Natural killer cell treated with Interleukin-12 subunit alpha and Interleukin-12 subunit beta and Interleukin-15 and Interleukin-18, amount 100 ng/mL, for 72 hours (primary cell): ENCODE data around the gene OVAAL. TPM values are rescaled to one million over a fixed set of nuclear protein-coding genes. Genes with fewer than 3 reads are reported as not detected.
A peak's percentile ranks its signal among the peaks of the same experiment; 100 is the strongest.

Experiments
- ATAC-seq, 2 donors: fragments of 150-1000 bp; cut with Tn5 transposase in 1 of 2; sonication (Bioruptor Pico), chemical (Tn5 transposase) in 1 of 2; 2 replicates each; pipeline ENCODE4 v1.10.0; 2021
- DNase-seq: peaks from one replicate; pipeline ENCODE4 v3.0.0; 2022; ENCODE audit warnings: low spot score
- H3K27ac Mint-ChIP-seq, 2 donors: 1 replicate in 1 of 2; 2 replicates in 1 of 2; pipeline ENCODE4 v1.8.0; 2022; ENCODE audit warnings: mixed read lengths in 2 of 2, mild to moderate bottlenecking in 1 of 2, moderate library complexity in 1 of 2
- H3K27me3 Mint-ChIP-seq, 2 donors: 1 replicate in 1 of 2; 2 replicates in 1 of 2; pipeline ENCODE4 v1.8.0; 2022; ENCODE audit warnings: mixed read lengths in 2 of 2
- H3K36me3 Mint-ChIP-seq: one replicate; pipeline ENCODE4 v1.8.0; 2022; ENCODE audit warnings: mixed read lengths
- H3K4me1 Mint-ChIP-seq, 2 donors: 1 replicate in 1 of 2; 2 replicates in 1 of 2; pipeline ENCODE4 v1.8.0; 2022; ENCODE audit warnings: low read depth in 2 of 2, mixed read lengths in 2 of 2, mild to moderate bottlenecking in 1 of 2
- H3K4me3 Mint-ChIP-seq: one replicate; pipeline ENCODE4 v1.8.0; 2022; ENCODE audit warnings: mixed read lengths
- H3K9me3 Mint-ChIP-seq: 2 replicates; pipeline ENCODE4 v1.8.0; 2022; ENCODE audit warnings: mixed read lengths
- total RNA-seq, 2 donors: library from RNA; stranded (reverse); gene quantifications; one replicate each; pipeline ENCODE4 v1.2.3, GENCODE V29; 2022

The OVAAL gene
- total RNA-seq, 2 donors from 2014 or later, result not detected

GRCh38 chr1:180568184-180568583, 9.4 kb downstream of the OVAAL start:
- Mint-ChIP-seq H3K27me3 (peaks cover 27 to 57% of the 10 kb centered on the region in 2 donors), H3K9me3 (no peaks in the 10 kb centered on the region), H3K36me3 (no peaks in the 10 kb centered on the region), H3K27ac (no peak overlapping the region), H3K4me3 (no peak overlapping the region), H3K4me1 (peaks cover 0 to 8% of the 10 kb centered on the region in 2 donors)
- no peak for DNase-seq
- no peak for ATAC-seq

GRCh38 chr1:180571060-180571831, 12.5 kb downstream of the OVAAL start:
- no peak overlapping the region for H3K4me3 Mint-ChIP-seq
- no peak for ATAC-seq
- H3K4me1 Mint-ChIP-seq, result peaks cover 0 to 8% of the 10 kb centered on the region in 2 donors
- H3K27me3 Mint-ChIP-seq, result peaks cover 31 to 61% of the 10 kb centered on the region in 2 donors
- H3K36me3 Mint-ChIP-seq, result no peaks in the 10 kb centered on the region
- H3K27ac Mint-ChIP-seq, result no peak overlapping the region
- H3K9me3 Mint-ChIP-seq, result no peaks in the 10 kb centered on the region
- no peak for DNase-seq

- Mint-ChIP-seq H3K4me1 (peaks cover 0 to 8% of the 10 kb centered on the region in 2 donors), H3K9me3 (no peaks in the 10 kb centered on the region), H3K4me3 (no peak overlapping the region), H3K27ac (no peak overlapping the region), H3K36me3 (no peaks in the 10 kb centered on the region), H3K27me3 (peaks cover 32 to 61% of the 10 kb centered on the region in 2 donors)
- ATAC-seq (peak; percentile 43 to 77), DNase-seq (no peak)
These were observed 13.3 kb downstream of the OVAAL start for GRCh38 chr1:180571832-180572636.

- Mint-ChIP-seq H3K4me3 (no peak overlapping the region), H3K27ac (no peak overlapping the region), H3K4me1 (peaks cover 0 to 8% of the 10 kb centered on the region in 2 donors), H3K27me3 (peaks cover 30 to 58% of the 10 kb centered on the region in 2 donors), H3K36me3 (no peaks in the 10 kb centered on the region), H3K9me3 (no peaks in the 10 kb centered on the region)
- ATAC-seq, result no peak
- no peak for DNase-seq
These were observed 14.0 kb downstream of the OVAAL start for GRCh38 chr1:180572760-180573159.

- ATAC-seq (no peak), DNase-seq (no peak)
- Mint-ChIP-seq H3K27me3 (peaks cover 30 to 51% of the 10 kb centered on the region in 2 donors), H3K4me1 (peaks cover 0 to 8% of the 10 kb centered on the region in 2 donors), H3K4me3 (no peak overlapping the region), H3K27ac (no peak overlapping the region), H3K9me3 (no peaks in the 10 kb centered on the region), H3K36me3 (no peaks in the 10 kb centered on the region)
These were observed 15.4 kb downstream of the OVAAL start for GRCh38 chr1:180574031-180574713.

- ATAC-seq (no peak), DNase-seq (no peak)
- Mint-ChIP-seq H3K4me1 (peaks cover 0 to 1% of the 10 kb centered on the region in 2 donors), H3K27me3 (peaks cover 17 to 24% of the 10 kb centered on the region in 2 donors), H3K4me3 (no peak overlapping the region), H3K36me3 (no peaks in the 10 kb centered on the region), H3K9me3 (no peaks in the 10 kb centered on the region), H3K27ac (no peak overlapping the region)
These were observed 18.6 kb downstream of the OVAAL start for GRCh38 chr1:180577361-180577760.

GRCh38 chr1:180579961-180580611, 21.3 kb downstream of the OVAAL start:
- Mint-ChIP-seq H3K36me3 (no peaks in the 10 kb centered on the region), H3K9me3 (no peaks in the 10 kb centered on the region), H3K4me1 (peaks cover 0 to 4% of the 10 kb centered on the region in 2 donors), H3K27ac (no peak overlapping the region), H3K4me3 (no peak overlapping the region), H3K27me3 (peaks cover 5 to 12% of the 10 kb centered on the region in 2 donors)
- DNase-seq (no peak), ATAC-seq (no peak)

- Mint-ChIP-seq H3K36me3 (no peaks in the 10 kb centered on the region), H3K4me1 (peaks cover 0 to 13% of the 10 kb centered on the region in 2 donors), H3K9me3 (no peaks in the 10 kb centered on the region), H3K27ac (no peak overlapping the region), H3K4me3 (no peak overlapping the region), H3K27me3 (peaks cover 1 to 8% of the 10 kb centered on the region in 2 donors)
- DNase-seq (no peak), ATAC-seq (no peak)
These were observed 22.9 kb downstream of the OVAAL start for GRCh38 chr1:180581635-180582039.

- Mint-ChIP-seq H3K4me1 (peaks cover 0 to 14% of the 10 kb centered on the region in 2 donors), H3K27me3 (peaks cover 5 to 8% of the 10 kb centered on the region in 2 donors), H3K27ac (peak overlapping the region; percentile 60 to 87), H3K36me3 (no peaks in the 10 kb centered on the region), H3K9me3 (no peaks in the 10 kb centered on the region), H3K4me3 (peak overlapping the region; percentile 64)
- DNase-seq (no peak), ATAC-seq (no peak)
These were observed 26.1 kb downstream of the OVAAL start for GRCh38 chr1:180584869-180585268.

GRCh38 chr1:180585994-180586359, 27.2 kb downstream of the OVAAL start:
- Mint-ChIP-seq H3K9me3 (no peaks in the 10 kb centered on the region), H3K36me3 (no peaks in the 10 kb centered on the region), H3K27ac (peak overlapping the region; percentile 60 to 87), H3K4me1 (peaks cover 0 to 14% of the 10 kb centered on the region in 2 donors), H3K27me3 (peaks cover 5 to 8% of the 10 kb centered on the region in 2 donors), H3K4me3 (peak overlapping the region; percentile 64)
- no peak for DNase-seq
- ATAC-seq, result no peak

- H3K27ac Mint-ChIP-seq, result peak overlapping the region in 1 of 2 donors; percentile 54
- DNase-seq (no peak), ATAC-seq (peak in 1 of 2 donors; percentile 55)
- peaks cover 0 to 14% of the 10 kb centered on the region in 2 donors for H3K4me1 Mint-ChIP-seq
- H3K9me3 Mint-ChIP-seq, result no peaks in the 10 kb centered on the region
- peaks cover 5 to 8% of the 10 kb centered on the region in 2 donors for H3K27me3 Mint-ChIP-seq
- H3K4me3 Mint-ChIP-seq, result no peak overlapping the region
- H3K36me3 Mint-ChIP-seq, result no peaks in the 10 kb centered on the region
These were observed 27.9 kb downstream of the OVAAL start for GRCh38 chr1:180586671-180587155.

- ATAC-seq (no peak), DNase-seq (no peak)
- Mint-ChIP-seq H3K4me1 (peaks cover 0 to 14% of the 10 kb centered on the region in 2 donors), H3K27me3 (peaks cover 5 to 8% of the 10 kb centered on the region in 2 donors), H3K36me3 (no peaks in the 10 kb centered on the region), H3K9me3 (no peaks in the 10 kb centered on the region), H3K4me3 (no peak overlapping the region), H3K27ac (no peak overlapping the region)
These were observed 29.4 kb downstream of the OVAAL start for GRCh38 chr1:180588121-180588520.

- Mint-ChIP-seq H3K4me3 (no peak overlapping the region), H3K4me1 (peaks cover 0 to 2% of the 10 kb centered on the region in 2 donors), H3K9me3 (no peaks in the 10 kb centered on the region), H3K27ac (no peak overlapping the region), H3K36me3 (no peaks in the 10 kb centered on the region), H3K27me3 (peaks cover 7 to 11% of the 10 kb centered on the region in 2 donors)
- ATAC-seq (no peak), DNase-seq (no peak)
These were observed 32.1 kb downstream of the OVAAL start for GRCh38 chr1:180590889-180591288.
